Calu3 (cell line): ENCODE results near the gene TADA2A. TPM values are rescaled to one million over a fixed set of nuclear protein-coding genes. Genes with fewer than 3 reads are reported as not detected.

ENCODE experiments used
- BruUV-seq: library from RNA; stranded (reverse); fragments of 400-500 nt; replicated peaks from 2 replicates; lab custom pipeline; 2021; lab: Mats Ljungman, UMichigan
- CTCF ChIA-PET: fragments of 300-600 bp; sonication (Branson Sonifier 250); formaldehyde crosslinking; loops from one replicate; lab custom pipeline; 2022; ENCODE audit warnings: antibody characterized with exemption; lab: Charles Lee
- DNase-seq: peaks from one replicate; pipeline ENCODE4 v3.0.0; 2022
- H3K27ac Mint-ChIP-seq: one replicate; pipeline ENCODE4 v1.8.0; 2022; ENCODE audit warnings: mixed read lengths; ENCODE audit not compliant: unreplicated experiment
- H3K27me3 Mint-ChIP-seq: one replicate; pipeline ENCODE4 v1.8.0; 2022; ENCODE audit warnings: mixed read lengths; ENCODE audit not compliant: unreplicated experiment
- H3K36me3 Mint-ChIP-seq: one replicate; pipeline ENCODE4 v1.8.0; 2022; ENCODE audit warnings: mild to moderate bottlenecking, moderate library complexity, mixed read lengths; ENCODE audit not compliant: insufficient read depth, unreplicated experiment
- H3K4me1 Mint-ChIP-seq: one replicate; pipeline ENCODE4 v1.8.0; 2022; ENCODE audit warnings: mild to moderate bottlenecking, low read depth, mixed read lengths; ENCODE audit not compliant: unreplicated experiment
- H3K4me3 Mint-ChIP-seq: one replicate; pipeline ENCODE4 v1.8.0; 2022; ENCODE audit warnings: mild to moderate bottlenecking, low read depth, moderate library complexity, mixed read lengths; ENCODE audit not compliant: unreplicated experiment
- H3K9me3 Mint-ChIP-seq: one replicate; pipeline ENCODE4 v1.8.0; 2022; ENCODE audit warnings: low read depth, mixed read lengths; ENCODE audit not compliant: unreplicated experiment
- CTCF ChIP-seq: fragments of 200-600 bp; IDR thresholded peaks from one replicate; pipeline ENCODE4 v1.8.0; 2022; ENCODE audit warnings: antibody characterized with exemption; ENCODE audit not compliant: unreplicated experiment
- intact Hi-C: fragments of 100-400 bp; cut with micrococcal nuclease; formaldehyde crosslinking; loops from one replicate; pipeline ENCODE4 v1.10.0; 2022; ENCODE audit not compliant: unreplicated experiment
- total RNA-seq: library from RNA; stranded (reverse); gene quantifications from 2 replicates; pipeline ENCODE4 v1.2.3, GENCODE V29; 2022

The TADA2A gene
- total RNA-seq, 1 experiment from 2014 or later: 102 TPM

GRCh38 chr17:37516127-37516571, 109.5 kb downstream of the TADA2A start:
- DNase-seq: no peak
- BruUV-seq: no TSS peak
- intact Hi-C loops: no loop called here
- Mint-ChIP-seq H3K4me3 (no peak overlapping the region), H3K36me3 (peaks cover 81% of the 10 kb centered on the region), H3K27ac (no peak overlapping the region), H3K4me1 (no peaks in the 10 kb centered on the region), H3K27me3 (no peaks in the 10 kb centered on the region), H3K9me3 (no peaks in the 10 kb centered on the region)
- no peak for TF ChIP-seq CTCF
- CTCF ChIA-PET: interaction anchor here (0.6 to 1.9 kb wide), 6 partner anchors 9 to 662 kb away, joined by 3 to 10 read pairs (median 5); no protein-coding TSS in a partner anchor

GRCh38 chr17:37517881-37518280, 111.2 kb downstream of the TADA2A start:
- intact Hi-C loops: no loop called here
- no peak overlapping the region for H3K27ac Mint-ChIP-seq
- BruUV-seq: TSS peak; percentile 7
- H3K27me3 Mint-ChIP-seq: no peaks in the 10 kb centered on the region
- peaks cover 70% of the 10 kb centered on the region for H3K36me3 Mint-ChIP-seq
- H3K4me3 Mint-ChIP-seq: no peak overlapping the region
- TF ChIP-seq CTCF: no peak
- no peaks in the 10 kb centered on the region for H3K4me1 Mint-ChIP-seq
- CTCF ChIA-PET: interaction anchor here (1.4 to 2.2 kb wide), 2 partner anchors 10 to 145 kb away, joined by 3 to 8 read pairs; no protein-coding TSS in a partner anchor
- DNase-seq: no peak
- no peaks in the 10 kb centered on the region for H3K9me3 Mint-ChIP-seq

- no peaks in the 10 kb centered on the region for H3K4me1 Mint-ChIP-seq
- no peak for DNase-seq
- H3K27me3 Mint-ChIP-seq: no peaks in the 10 kb centered on the region
- intact Hi-C loops: no loop called here
- no peak overlapping the region for H3K27ac Mint-ChIP-seq
- H3K4me3 Mint-ChIP-seq: no peak overlapping the region
- TF ChIP-seq CTCF: no peak
- CTCF ChIA-PET: interaction anchor here (0.7 to 2.2 kb wide), 3 partner anchors 9 to 146 kb away, joined by 3 to 8 read pairs (median 3); no protein-coding TSS in a partner anchor
- no peaks in the 10 kb centered on the region for H3K9me3 Mint-ChIP-seq
- no TSS peak for BruUV-seq
- peaks cover 65% of the 10 kb centered on the region for H3K36me3 Mint-ChIP-seq
Observed at GRCh38 chr17:37518826-37519225, 112.1 kb downstream of the TADA2A start.

GRCh38 chr17:37519251-37519985, 112.7 kb downstream of the TADA2A start:
- no peak for DNase-seq
- CTCF ChIA-PET: interaction anchor here (0.7 to 2.2 kb wide), 3 partner anchors 8 to 146 kb away, joined by 3 to 8 read pairs (median 3); no protein-coding TSS in a partner anchor
- no peak overlapping the region for H3K27ac Mint-ChIP-seq
- no peaks in the 10 kb centered on the region for H3K27me3 Mint-ChIP-seq
- intact Hi-C loops: no loop called here
- no peak overlapping the region for H3K4me3 Mint-ChIP-seq
- peaks cover 63% of the 10 kb centered on the region for H3K36me3 Mint-ChIP-seq
- BruUV-seq: no TSS peak
- TF ChIP-seq CTCF: no peak
- H3K4me1 Mint-ChIP-seq: no peaks in the 10 kb centered on the region
- no peaks in the 10 kb centered on the region for H3K9me3 Mint-ChIP-seq
